Measurements from ENCODE around the gene GABRP.

GABRP gene

DNA sequence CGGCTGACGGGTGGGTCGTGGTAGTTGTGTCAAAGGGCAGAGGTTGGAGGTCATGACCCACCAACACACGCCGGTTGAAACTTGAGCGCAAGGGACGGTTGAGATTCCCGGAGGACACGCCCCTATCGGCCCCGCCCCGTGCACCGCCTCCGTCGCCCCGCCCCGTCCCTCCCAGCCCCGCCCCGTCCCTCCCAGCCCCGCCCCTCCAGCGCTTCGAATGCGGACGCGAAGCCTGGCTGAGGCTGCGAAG is 78.1 kb downstream of the GABRP start:
- DNase-seq (ENCODE audit: low read depth), result no peak

DNA sequence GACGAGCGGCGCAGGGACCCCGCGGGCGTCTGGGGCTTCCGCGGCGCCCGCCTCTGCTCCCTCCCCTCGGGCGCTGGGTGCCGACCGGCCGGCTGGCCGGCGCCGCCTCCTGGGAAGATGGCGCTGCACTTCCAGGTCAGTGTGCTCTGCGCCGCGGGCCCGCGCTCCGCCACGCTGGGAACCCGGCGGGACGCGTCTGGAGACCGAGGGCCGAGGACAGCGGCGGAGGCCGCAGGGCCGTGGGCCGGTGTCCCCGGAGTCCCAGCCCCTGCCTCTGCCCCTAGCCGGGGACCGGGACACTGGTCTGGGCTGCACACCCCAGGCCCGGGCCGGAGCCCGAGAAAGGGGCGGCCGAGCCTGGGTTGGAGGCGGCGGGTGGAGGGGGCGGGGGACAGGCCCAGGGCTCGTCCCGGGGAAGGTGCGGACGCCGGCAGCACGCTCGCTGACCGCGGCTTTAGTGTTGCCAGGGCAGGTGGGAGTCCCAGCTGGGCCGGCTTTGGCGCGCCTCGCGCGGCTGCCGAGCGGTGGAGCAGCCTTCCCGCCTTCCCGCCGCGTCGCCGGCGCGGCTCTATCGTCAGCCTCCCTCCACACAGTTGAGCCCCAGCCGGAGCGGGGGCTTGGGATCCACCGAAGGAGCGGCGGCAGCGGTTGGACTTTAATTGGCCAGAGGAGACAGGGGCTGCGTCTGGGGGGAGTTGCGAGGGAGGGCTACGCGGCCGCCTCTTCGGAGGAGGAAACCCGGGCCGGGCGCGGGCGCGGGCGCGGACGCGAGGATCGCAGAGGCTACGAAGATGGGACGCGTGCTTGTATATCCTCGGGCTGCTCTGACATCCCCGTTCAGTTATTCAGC is 78.6 kb downstream of the GABRP start, which contains the start of gene RANBP17:
Gene RANBP17 (plus strand): TSS at position 102 of the 850 bp plus-strand sequence.
- DNase-seq (ENCODE audit: low read depth), result no peak

DNA sequence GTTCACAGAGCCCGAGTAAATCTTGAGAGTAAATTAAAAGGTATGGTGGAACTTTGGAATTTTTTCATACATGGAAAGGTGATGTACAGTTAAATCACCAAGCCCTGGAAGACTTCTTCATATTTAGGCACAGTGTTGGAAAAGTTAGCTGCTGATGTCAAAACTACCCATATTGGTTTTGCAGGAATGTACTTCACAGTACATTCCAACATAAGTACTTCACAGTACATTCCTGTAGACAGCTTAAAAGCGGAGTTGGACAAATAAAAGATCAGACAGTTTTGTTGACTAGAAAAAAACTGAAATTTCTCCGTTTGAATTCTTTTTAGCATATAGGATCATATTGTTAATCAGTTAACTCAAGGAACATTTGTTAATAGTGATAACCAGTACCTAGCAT is 80.1 kb downstream of the GABRP start:
- no peak for DNase-seq (ENCODE audit: low read depth)

Data from stimulated activated CD8-positive, alpha-beta memory T cell treated with anti-CD3 and anti-CD28 coated beads, Interleukin-12 subunit alpha, Interleukin-12 subunit beta, amount 100 ng/mL, for 1 hour (primary cell).